Hypothalamus (tissue), 51 donors: ENCODE results near the gene ABI3BP.
"Not testable (repeated sequence)": the region's sequence is repeated elsewhere in the genome, so short reads cannot be mapped to it uniquely, and the experiment has no call there.

Experiments used
- DNase-seq, 51 donors: peaks; one replicate each; lab custom pipeline; 2025; lab: John Stamatoyannopoulos, UW

ABI3BP gene

GRCh38 chr3:100993309-100993708 is at the start of gene ABI3BP:
ABI3BP (minus strand) TSS chr3:100993421; CDS start chr3:100993384, 37 bp downstream.
- peak in 26 of 51 donors; percentile 1 to 50 (median 11) for DNase-seq

GRCh38 chr3:101039285-101039684 is 46.1 kb upstream of the ABI3BP start:
- DNase-seq, result no peak

GRCh38 chr3:101038880-101039279 is 45.7 kb upstream of the ABI3BP start:
- DNase-seq, result no peak

GRCh38 chr3:101038393-101038792 is 45.2 kb upstream of the ABI3BP start:
- no peak for DNase-seq

DNA sequence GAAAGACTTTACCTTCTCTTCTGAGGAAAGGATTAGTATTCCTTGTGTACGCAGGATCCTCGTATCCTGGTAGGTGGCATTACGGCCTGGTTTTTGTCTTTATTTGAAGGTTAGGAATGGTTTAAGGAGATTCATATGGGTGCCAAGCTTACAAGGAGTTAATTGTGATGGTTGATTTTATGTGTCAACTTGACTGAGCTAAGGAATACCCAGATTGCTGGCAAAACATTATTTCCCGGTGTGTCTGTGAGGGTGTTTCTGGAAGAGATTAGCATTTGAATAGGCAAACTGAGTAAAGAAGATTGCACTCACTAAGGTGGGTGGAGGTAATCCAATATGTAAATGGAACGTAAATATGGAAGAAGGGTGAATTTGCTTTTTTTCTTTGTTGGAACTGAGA is 44.4 kb upstream of the ABI3BP start:
- no peak for DNase-seq

GRCh38 chr3:101036676-101037075 is 43.5 kb upstream of the ABI3BP start:
- DNase-seq, result no peak

DNA sequence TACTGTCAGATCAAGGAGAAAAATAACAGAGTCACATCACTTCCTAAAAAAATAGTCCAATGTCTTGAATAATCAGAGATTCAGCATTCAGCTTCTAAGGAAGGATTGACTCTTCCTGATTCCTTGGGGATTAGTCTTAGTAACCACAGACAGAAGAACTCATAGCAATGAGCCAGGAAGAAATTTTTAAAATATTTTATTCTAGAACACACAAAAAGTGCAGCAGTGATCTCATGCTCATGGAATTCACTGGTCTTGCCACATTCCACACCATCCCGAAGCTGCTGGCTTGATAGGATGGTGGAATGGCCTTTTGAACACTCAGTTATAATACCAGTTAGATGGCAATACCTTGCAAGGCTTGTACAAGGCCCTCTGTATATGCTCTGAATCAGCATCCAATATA is 43.0 kb upstream of the ABI3BP start:
- peak in 1 of 51 donors; percentile 2 for DNase-seq

DNA sequence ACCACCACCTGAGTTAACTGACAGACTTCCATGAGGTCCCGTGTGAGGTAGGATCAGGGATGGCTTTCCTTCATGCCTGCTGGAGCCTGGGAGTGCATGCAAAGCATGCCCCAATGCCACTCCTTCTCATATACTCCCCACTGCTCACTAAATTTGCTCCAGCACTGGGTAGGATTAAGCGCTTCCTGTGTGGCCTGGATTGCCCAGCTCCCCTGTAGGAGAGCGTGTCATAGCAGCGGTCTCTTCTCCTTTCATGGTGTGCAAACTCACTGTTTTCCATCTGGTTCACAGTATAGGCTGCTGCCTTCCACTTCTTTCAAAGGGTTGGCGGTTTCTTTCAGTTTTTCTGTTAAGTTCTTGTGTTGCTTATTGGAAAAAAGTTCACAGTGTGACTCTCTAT is 34.1 kb upstream of the ABI3BP start:
- no peak for DNase-seq

GRCh38 chr3:101026881-101027280 is 33.7 kb upstream of the ABI3BP start:
- DNase-seq, result no peak

DNA sequence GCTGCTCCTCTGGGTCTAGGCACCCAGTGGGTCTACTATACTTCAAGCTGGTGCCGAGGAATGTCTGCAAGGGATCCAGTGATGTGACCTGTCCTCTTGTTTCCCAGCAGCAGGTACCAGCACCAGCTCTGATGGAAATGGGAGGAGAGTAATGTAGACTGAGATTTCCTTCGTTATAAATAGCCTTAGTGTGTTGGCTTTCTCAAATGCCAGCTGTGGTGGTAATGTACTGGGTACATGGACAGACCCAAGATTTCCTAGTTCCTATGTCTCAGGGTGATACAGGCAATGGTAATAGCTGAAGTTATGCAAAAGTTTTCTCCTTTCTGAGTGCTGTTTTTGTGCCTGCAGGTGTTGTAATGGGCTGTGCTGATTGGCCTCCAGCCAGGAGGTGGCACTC is 33.0 kb upstream of the ABI3BP start:
- DNase-seq, result no peak

DNA sequence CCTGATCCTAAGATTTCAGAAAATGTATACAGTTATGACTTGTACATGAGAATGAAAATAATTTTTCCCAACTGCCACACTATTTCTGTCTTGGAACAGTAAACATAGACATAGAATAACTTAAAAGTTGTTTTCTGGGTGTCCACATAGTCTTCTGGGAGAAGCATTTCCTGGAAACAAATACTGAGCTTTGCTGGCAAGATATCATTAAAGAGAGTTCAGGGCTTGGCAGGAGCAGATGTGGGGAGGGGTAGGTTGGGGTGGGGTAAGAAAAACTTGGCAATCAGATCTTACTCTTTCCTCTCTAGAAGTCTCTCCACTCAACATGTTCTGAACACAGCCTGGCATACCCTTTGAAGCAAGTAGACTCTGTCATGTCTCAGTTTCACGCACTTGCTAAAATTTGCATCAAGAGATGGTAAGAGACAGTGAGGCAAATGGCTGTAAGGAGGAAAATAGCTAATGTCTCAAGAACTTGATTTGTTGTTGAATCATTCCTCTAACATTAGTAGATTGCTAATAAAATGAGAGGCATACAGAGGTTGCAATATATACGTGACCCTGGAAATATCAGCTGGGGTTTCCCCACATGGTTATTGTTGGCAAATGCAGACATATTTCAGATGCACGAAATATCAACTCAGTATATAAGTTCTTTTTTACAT is 27.3 kb upstream of the ABI3BP start:
- no peak for DNase-seq

DNA sequence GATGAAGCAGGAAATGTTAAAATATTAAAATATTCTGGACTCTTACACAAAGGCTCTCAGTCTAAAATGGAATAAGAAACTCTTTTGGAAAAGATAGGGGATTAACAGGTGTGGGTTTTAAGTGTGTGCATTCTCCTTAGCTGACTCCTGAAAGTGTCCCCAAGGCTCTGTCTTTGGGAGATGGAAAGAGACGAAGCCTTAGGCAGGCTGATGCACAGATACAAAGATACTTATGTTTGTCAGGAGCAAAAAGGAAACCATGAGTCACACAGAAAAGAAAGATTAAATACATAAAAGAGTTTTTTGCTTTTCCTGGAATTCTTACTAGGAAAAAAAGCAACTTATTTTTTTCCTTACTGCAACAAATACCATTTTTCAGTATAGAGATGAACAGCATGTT is 23.8 kb upstream of the ABI3BP start:
- no peak for DNase-seq

- DNase-seq, result not testable (repeated sequence)
Observed at GRCh38 chr3:101012312-101012711, 19.1 kb upstream of the ABI3BP start.

GRCh38 chr3:101011136-101011535 is 17.9 kb upstream of the ABI3BP start:
- no peak for DNase-seq

DNA sequence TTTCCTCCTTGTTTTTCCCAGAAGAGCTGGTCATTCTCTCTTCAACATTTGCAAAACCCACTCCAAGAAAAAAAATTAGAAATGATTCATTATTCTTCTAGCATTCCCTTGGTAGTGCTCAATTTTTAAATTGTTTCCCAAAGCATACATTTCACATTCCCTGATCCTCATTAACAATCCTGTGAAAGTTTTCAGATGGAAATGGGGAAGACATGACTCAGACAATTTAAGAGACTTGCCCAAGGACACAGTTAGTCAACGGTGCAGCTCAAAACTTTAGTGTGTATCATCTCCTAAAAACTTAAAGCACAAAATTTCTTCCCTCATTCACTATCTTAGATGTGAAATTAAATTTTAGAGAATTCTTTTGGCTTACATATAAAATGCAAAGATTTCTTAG is 17.1 kb upstream of the ABI3BP start:
- no peak for DNase-seq

- no peak for DNase-seq
Observed at GRCh38 chr3:101009386-101009785, 16.2 kb upstream of the ABI3BP start.

DNA sequence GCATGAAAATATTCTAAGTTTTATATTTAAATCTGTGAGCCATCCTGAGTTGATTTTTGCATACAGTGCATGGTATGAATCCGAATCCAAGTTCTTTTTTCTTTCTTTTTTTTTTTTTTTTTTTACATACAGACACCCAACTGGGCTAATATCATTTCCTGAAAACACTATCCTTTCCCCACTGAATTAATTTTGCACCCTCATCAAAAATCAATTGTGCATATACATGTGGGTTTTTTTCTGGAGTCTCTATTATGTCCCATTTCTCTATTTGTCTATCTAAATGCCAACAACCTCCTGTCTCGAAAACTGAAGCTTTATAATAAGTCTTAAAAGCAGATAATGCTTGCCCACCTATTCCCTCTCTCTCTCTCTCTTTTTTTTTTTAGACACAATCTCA is 5.9 kb upstream of the ABI3BP start:
- DNase-seq, result no peak

GRCh38 chr3:100994809-100995208 is 1.6 kb upstream of the ABI3BP start:
- DNase-seq, result no peak

GRCh38 chr3:100994187-100994586 is 966 bp upstream of the ABI3BP start:
- no peak for DNase-seq

- peak in 2 of 51 donors; percentile 2 to 16 for DNase-seq
Observed at GRCh38 chr3:100992231-100993012, 799 bp downstream of the ABI3BP start.

DNA sequence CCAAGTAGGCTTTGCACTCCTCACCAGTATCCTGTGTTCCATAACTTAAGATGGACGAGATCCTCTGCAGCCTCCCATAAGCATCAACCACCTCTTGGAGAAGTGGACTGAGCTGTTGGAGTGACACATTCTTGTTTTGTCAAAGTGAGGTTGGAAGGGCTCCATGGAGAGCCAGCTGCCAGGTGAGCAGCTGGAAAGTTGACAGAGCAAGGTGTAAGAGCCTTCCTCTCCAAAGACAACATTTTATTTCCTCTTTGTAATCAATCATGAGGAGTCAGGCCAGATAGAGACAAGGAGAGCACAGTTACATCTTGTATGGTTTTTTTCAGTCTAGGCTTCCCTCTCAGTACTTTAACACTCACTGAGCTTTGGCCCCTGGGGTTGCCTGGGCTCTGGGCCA is 5.1 kb downstream of the ABI3BP start:
- DNase-seq, result no peak

DNA sequence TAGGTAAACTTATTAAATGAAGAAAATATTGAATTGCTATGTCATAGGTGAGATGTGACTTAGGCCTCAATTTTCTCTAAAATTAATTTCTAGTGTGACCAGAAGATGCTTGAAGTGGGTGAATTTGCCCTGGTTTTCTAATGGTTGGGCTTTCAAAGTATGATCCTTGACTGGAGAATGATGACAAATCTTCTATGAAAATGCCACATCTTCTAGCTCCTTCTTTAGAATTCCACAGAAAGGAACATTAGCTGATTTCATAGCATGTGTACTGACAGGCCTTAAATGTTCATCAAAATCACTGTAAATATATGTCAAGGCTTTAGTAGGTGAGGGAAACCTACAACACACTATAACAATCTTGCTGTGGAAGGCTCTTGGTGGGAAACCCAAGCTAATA is 8.9 kb downstream of the ABI3BP start:
- DNase-seq, result no peak
